Endothelial cell of umbilical vein (primary cell): ENCODE data around the gene PKP3. TPM values are rescaled to one million over a fixed set of nuclear protein-coding genes. Genes with fewer than 3 reads are reported as not detected.

ENCODE experiments used
- BruUV-seq: library from RNA; stranded (reverse); fragments of 400-500 nt; replicated peaks from 2 replicates; lab custom pipeline; 2021; lab: Mats Ljungman, UMichigan
- CTCF ChIA-PET: fragments of 300-600, 350-600 bp; sonication (Branson Sonifier 250); formaldehyde crosslinking; loops from one replicate; lab custom pipeline; 2021; ENCODE audit warnings: antibody characterized with exemption, inconsistent platforms; lab: Charles Lee
- POLR2A ChIA-PET: fragments of 300-600, 350-600 bp; sonication (Branson Sonifier 250); formaldehyde crosslinking; loops from one replicate; lab custom pipeline; 2021; ENCODE audit warnings: antibody characterized with exemption, inconsistent platforms; lab: Charles Lee
- DNase-seq: peaks from one replicate; pipeline ENCODE4 v3.0.0-alpha.2; 2011; ENCODE audit warnings: low read depth, low spot score
- FAIRE-seq: peaks from 2 replicates; lab custom pipeline; 2011; peaks lifted over from hg19 to GRCh38; lab: Jason Lieb, UNC
- H2AFZ ChIP-seq: 2 replicates; pipeline ENCODE4 v1.6.0; 2012; ENCODE audit warnings: low read depth, low read length, control low read depth, inconsistent platforms
- H3K27ac ChIP-seq: 2 replicates; pipeline ENCODE4 v1.5.1; 2011; ENCODE audit warnings: low read depth, mild to moderate bottlenecking, control low read depth, low read length, moderate library complexity; ENCODE audit not compliant: insufficient read depth
- H3K27me3 ChIP-seq, 2 experiments: 2 replicates each; pipeline versions ENCODE4 v1.6.0 to v1.6.1; 2011; ENCODE audit warnings: low read length in 2 of 2, mixed read lengths in 1 of 2; ENCODE audit not compliant: control insufficient read depth in 2 of 2, insufficient read depth in 2 of 2
- H3K36me3 ChIP-seq, 2 experiments: 2 replicates in 1 of 2; 3 replicates in 1 of 2; pipeline ENCODE4 v1.5.1; 2011; ENCODE audit warnings: low read length in 2 of 2, mild to moderate bottlenecking in 1 of 2, moderate library complexity in 1 of 2; ENCODE audit not compliant: control insufficient read depth in 2 of 2, insufficient read depth in 2 of 2; ENCODE audit errors: extremely low read depth in 1 of 2
- H3K4me1 ChIP-seq: 3 replicates; pipeline ENCODE4 v1.5.1; 2011; ENCODE audit warnings: mild to moderate bottlenecking, low read length; ENCODE audit not compliant: control insufficient read depth, insufficient read depth; ENCODE audit errors: extremely low read depth
- H3K4me2 ChIP-seq: 2 replicates; pipeline ENCODE4 v1.6.1; 2011; ENCODE audit warnings: low read length, control low read depth, mixed read lengths; ENCODE audit not compliant: insufficient read depth
- H3K4me3 ChIP-seq, 3 experiments: fragments of 200-600 bp in 1 of 3; sonication (generic), shearing (Covaris generic) in 1 of 3; replicated peaks in 1 of 3; 2 replicates each; pipeline ENCODE4 v1.5.1; 2011 to 2016; ENCODE audit warnings: control low read depth in 3 of 3, low read length in 3 of 3, mild to moderate bottlenecking in 2 of 3, inconsistent platforms in 1 of 3, low read depth in 1 of 3, moderate library complexity in 1 of 3; ENCODE audit not compliant: insufficient read depth in 1 of 3
- H3K79me2 ChIP-seq: 2 replicates; pipeline ENCODE4 v1.6.0; 2012; ENCODE audit warnings: low read length, inconsistent platforms; ENCODE audit not compliant: control insufficient read depth, insufficient read depth
- H3K9ac ChIP-seq: replicated peaks from 2 replicates; pipeline ENCODE3; 2011; ENCODE audit warnings: low read length, control low read depth; ENCODE audit not compliant: insufficient read depth; ENCODE audit errors: extremely low read depth
- H3K9me1 ChIP-seq: replicated peaks from 3 replicates; pipeline ENCODE4 v1.6.0; 2011; ENCODE audit warnings: mild to moderate bottlenecking, low read length; ENCODE audit not compliant: control insufficient read depth, insufficient read depth; ENCODE audit errors: extremely low read depth
- H3K9me3 ChIP-seq: replicated peaks from 2 replicates; pipeline ENCODE4 v1.5.1; 2012; ENCODE audit warnings: low read length, inconsistent platforms; ENCODE audit not compliant: control insufficient read depth, insufficient read depth
- H4K20me1 ChIP-seq: replicated peaks from 2 replicates; pipeline ENCODE3; 2011; ENCODE audit warnings: mild to moderate bottlenecking, low read length; ENCODE audit not compliant: control insufficient read depth, insufficient read depth; ENCODE audit errors: extremely low read depth
- EZH2 ChIP-seq: IDR thresholded peaks from 2 replicates; pipeline ENCODE4 v1.6.1; 2012; ENCODE audit warnings: borderline replicate concordance, low read depth, mild to moderate bottlenecking, moderate library complexity, low read length, inconsistent platforms; ENCODE audit not compliant: severe bottlenecking
- FOS ChIP-seq: IDR thresholded peaks from 2 replicates; pipeline ENCODE4 v1.6.1; 2011; ENCODE audit warnings: mild to moderate bottlenecking, low read length, moderate library complexity, borderline replicate concordance; ENCODE audit not compliant: insufficient read depth
- POLR2A ChIP-seq: IDR thresholded peaks from 2 replicates; pipeline ENCODE4 v1.6.1; 2012; ENCODE audit warnings: low read depth, mild to moderate bottlenecking, control low read depth, low read length
- POLR2AphosphoS5 ChIP-seq: IDR thresholded peaks from 2 replicates; pipeline ENCODE4 v1.6.1; 2012; ENCODE audit warnings: low read depth, mild to moderate bottlenecking, control low read depth, low read length, moderate library complexity; ENCODE audit not compliant: insufficient read depth
- dilution Hi-C: fragments of 300-500 bp; cut with MboI; formaldehyde crosslinking; loops from one replicate; pipeline ENCODE4 v1.15.0; 2019; ENCODE audit warnings: low sequenced_read_pairs; ENCODE audit not compliant: extremely low pct_ligation_motif_present
- intact Hi-C: fragments of 100-400 bp; cut with micrococcal nuclease; formaldehyde crosslinking; loops from one replicate; pipeline ENCODE4 v1.10.0; 2022
- polyA plus RNA-seq, 4 experiments: library from polyadenylated mRNA; depleted of rRNA in 3 of 4; stranded (reverse) in 3 of 4; unstranded in 1 of 4; fragments of >200 nt; gene quantifications; 2 replicates each; pipeline versions ENCODE4 v1.2.1 to v1.2.3, GENCODE V29; 2011 to 2012; ENCODE audit warnings: missing spikeins in 1 of 4
- total RNA-seq: library from RNA; stranded (reverse); gene quantifications from 2 replicates; pipeline ENCODE4 v1.2.3, GENCODE V29; 2021
- TF ChIP-seq, protein P1 (sequence below), 2 donors: IDR thresholded peaks; 1 replicate in 1 of 2; 2 replicates in 1 of 2; pipeline ENCODE4 v1.5.1; 2011; ENCODE audit warnings: low read length in 2 of 2, mild to moderate bottlenecking in 2 of 2, moderate library complexity in 2 of 2, control low read depth in 1 of 2, inconsistent platforms in 1 of 2, low read depth in 1 of 2; ENCODE audit not compliant: insufficient read depth in 1 of 2; ENCODE audit errors: extremely low read depth in 1 of 2

Gene PKP3
- total and polyA plus RNA-seq, 2 donors (not counting 3 experiments of a cell fraction or from before 2014, with no cell fraction given) = 0.27 to 0.59 TPM

DNA sequence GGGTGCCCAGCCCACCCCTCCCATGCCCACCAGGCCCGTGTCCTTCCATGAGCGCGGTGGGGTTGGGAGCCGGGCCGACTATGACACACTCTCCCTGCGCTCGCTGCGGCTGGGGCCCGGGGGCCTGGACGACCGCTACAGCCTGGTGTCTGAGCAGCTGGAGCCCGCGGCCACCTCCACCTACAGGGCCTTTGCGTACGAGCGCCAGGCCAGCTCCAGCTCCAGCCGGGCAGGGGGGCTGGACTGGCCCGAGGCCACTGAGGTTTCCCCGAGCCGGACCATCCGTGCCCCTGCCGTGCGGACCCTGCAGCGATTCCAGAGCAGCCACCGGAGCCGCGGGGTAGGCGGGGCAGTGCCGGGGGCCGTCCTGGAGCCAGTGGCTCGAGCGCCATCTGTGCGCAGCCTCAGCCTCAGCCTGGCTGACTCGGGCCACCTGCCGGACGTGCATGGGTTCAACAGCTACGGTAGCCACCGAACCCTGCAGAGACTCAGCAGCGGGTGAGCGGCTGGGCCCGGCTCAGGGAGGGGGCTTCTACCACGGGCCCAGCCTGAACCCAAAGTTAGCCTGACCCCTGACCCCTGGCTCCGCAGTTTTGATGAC is 3.0 kb downstream of the PKP3 start:
- Histone ChIP-seq H3K36me3 (no peaks in the 10 kb centered on the region), H3K9ac (no peak overlapping the region), H3K27ac (no peak overlapping the region), H3K9me1 (no peaks in the 10 kb centered on the region), H3K4me3 (peak overlapping the region; percentile 6 to 43 (median 35)), H3K4me1 (peaks cover 2% of the 10 kb centered on the region), H3K9me3 (no peaks in the 10 kb centered on the region), H3K4me2 (peak overlapping the region; percentile 45), H4K20me1 (no peaks in the 10 kb centered on the region), H3K79me2 (no peaks in the 10 kb centered on the region), H2AFZ (peak overlapping the region; percentile 86), H3K27me3 (peaks cover 0 to 3% of the 10 kb centered on the region in 2 experiments)
- intact Hi-C loops (loop anchor here (1.0 kb wide), 1 partner anchor 51 kb away; no protein-coding TSS in a partner anchor), dilution Hi-C loops (no loop called here)
- peak; percentile 73 for FAIRE-seq
- CTCF ChIA-PET = interaction anchor here (0.6 to 2.4 kb wide), 14 partner anchors 9 to 190 kb away, joined by 3 to 55 read pairs (median 6); partner anchors contain the start of genes BET1L, PTDSS2 and RIC8A
- no TSS peak for BruUV-seq
- POLR2A ChIA-PET = interaction anchor here (0.7 kb wide), 2 partner anchors 91 to 147 kb away, joined by 3 to 5 read pairs; no protein-coding TSS in a partner anchor
- peak; percentile 66 for DNase-seq
- no peak for TF ChIP-seq POLR2A
- TF ChIP-seq POLR2AphosphoS5 = no peak
- TF ChIP-seq EZH2 = no peak
- TF ChIP-seq FOS = no peak
- TF ChIP-seq, protein P1, sequence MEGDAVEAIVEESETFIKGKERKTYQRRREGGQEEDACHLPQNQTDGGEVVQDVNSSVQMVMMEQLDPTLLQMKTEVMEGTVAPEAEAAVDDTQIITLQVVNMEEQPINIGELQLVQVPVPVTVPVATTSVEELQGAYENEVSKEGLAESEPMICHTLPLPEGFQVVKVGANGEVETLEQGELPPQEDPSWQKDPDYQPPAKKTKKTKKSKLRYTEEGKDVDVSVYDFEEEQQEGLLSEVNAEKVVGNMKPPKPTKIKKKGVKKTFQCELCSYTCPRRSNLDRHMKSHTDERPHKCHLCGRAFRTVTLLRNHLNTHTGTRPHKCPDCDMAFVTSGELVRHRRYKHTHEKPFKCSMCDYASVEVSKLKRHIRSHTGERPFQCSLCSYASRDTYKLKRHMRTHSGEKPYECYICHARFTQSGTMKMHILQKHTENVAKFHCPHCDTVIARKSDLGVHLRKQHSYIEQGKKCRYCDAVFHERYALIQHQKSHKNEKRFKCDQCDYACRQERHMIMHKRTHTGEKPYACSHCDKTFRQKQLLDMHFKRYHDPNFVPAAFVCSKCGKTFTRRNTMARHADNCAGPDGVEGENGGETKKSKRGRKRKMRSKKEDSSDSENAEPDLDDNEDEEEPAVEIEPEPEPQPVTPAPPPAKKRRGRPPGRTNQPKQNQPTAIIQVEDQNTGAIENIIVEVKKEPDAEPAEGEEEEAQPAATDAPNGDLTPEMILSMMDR (IDR thresholded peaks at IDR 0.05; ENCODE audit: extremely low read depth in 1 of 2, insufficient read depth in 1 of 2, low read depth in 1 of 2, low read length in 2 of 2) = peak; percentile 44 to 80
